ENCODE data around the gene KLF16.
A peak's percentile ranks its signal among the peaks of the same experiment; 100 is the strongest.

Gene KLF16

GRCh38 chr19:1830568-1830967 lies 32.8 kb downstream of the KLF16 start:
- TF ChIP-seq, protein P1, sequence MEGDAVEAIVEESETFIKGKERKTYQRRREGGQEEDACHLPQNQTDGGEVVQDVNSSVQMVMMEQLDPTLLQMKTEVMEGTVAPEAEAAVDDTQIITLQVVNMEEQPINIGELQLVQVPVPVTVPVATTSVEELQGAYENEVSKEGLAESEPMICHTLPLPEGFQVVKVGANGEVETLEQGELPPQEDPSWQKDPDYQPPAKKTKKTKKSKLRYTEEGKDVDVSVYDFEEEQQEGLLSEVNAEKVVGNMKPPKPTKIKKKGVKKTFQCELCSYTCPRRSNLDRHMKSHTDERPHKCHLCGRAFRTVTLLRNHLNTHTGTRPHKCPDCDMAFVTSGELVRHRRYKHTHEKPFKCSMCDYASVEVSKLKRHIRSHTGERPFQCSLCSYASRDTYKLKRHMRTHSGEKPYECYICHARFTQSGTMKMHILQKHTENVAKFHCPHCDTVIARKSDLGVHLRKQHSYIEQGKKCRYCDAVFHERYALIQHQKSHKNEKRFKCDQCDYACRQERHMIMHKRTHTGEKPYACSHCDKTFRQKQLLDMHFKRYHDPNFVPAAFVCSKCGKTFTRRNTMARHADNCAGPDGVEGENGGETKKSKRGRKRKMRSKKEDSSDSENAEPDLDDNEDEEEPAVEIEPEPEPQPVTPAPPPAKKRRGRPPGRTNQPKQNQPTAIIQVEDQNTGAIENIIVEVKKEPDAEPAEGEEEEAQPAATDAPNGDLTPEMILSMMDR (conservative IDR thresholded peaks at IDR 0.05) = no peak
- peak overlapping the region; percentile 73 for H3K27ac ChIP-seq

DNA sequence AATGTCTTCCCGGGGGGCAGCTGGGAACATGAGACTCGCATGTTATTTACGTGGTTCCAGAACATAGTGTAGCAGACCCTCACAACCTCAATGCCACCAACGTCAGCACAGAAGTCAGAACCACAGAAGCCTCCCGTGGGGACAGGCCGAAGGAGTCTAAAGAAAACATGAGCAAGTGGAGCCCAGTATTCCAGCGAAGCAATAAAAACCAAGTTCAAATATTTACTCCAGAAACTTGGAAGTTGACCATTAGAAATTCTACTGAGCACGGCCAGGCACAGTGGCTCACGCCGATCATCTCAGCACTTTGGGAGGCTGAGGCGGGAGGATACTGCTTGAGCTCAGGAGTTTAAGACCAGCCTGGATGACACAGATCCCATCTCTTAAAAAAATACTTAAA lies 33.4 kb downstream of the KLF16 start:
- peak overlapping the region; percentile 73 for H3K27ac ChIP-seq
- TF ChIP-seq, protein P1 (conservative IDR thresholded peaks at IDR 0.05) = no peak

- peak overlapping the region; percentile 73 for H3K27ac ChIP-seq
- TF ChIP-seq, protein P1 (conservative IDR thresholded peaks at IDR 0.05) = no peak
Measured at GRCh38 chr19:1828279-1829238, 34.8 kb downstream of the KLF16 start.

DNA sequence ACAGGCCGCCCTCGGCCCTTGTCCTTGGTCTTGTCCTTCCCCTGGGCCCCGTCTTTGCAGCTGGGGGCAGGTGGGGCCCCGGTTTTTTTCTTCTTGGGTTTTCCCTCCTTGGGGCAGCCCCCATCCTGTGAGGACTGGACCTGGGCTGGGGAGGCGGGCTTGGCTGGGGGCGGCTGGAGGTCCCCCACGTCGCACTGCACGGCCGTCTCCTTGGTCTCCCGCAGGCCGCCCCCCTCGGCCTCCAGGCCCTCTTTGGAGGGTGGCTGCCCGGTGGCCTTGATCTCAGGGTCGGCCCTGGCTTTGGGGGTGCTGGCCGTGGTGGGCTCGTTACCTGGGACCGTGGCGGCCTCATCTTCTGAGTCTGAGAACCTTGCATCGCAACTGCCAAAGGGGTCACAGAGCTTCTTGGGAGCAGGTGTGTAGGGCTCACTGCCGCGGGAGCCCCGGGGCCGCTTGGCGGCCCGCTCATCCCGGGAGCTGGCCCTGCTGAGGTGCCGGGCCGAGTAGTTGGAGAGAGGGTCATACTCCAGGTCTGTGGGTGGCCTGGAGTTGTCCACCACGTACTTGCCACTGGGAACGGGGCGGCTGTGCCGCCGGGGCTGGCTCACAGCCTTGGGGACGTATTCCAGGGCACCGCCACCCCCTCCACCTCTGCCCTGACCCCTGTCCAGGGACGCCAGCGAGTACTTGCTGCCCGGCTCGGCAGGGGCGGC lies 35.7 kb downstream of the KLF16 start:
- TF ChIP-seq, protein P1 (conservative IDR thresholded peaks at IDR 0.05) = no peak
- peak overlapping the region; percentile 73; the same call in 1 of the 2 replicates for H3K27ac ChIP-seq

DNA sequence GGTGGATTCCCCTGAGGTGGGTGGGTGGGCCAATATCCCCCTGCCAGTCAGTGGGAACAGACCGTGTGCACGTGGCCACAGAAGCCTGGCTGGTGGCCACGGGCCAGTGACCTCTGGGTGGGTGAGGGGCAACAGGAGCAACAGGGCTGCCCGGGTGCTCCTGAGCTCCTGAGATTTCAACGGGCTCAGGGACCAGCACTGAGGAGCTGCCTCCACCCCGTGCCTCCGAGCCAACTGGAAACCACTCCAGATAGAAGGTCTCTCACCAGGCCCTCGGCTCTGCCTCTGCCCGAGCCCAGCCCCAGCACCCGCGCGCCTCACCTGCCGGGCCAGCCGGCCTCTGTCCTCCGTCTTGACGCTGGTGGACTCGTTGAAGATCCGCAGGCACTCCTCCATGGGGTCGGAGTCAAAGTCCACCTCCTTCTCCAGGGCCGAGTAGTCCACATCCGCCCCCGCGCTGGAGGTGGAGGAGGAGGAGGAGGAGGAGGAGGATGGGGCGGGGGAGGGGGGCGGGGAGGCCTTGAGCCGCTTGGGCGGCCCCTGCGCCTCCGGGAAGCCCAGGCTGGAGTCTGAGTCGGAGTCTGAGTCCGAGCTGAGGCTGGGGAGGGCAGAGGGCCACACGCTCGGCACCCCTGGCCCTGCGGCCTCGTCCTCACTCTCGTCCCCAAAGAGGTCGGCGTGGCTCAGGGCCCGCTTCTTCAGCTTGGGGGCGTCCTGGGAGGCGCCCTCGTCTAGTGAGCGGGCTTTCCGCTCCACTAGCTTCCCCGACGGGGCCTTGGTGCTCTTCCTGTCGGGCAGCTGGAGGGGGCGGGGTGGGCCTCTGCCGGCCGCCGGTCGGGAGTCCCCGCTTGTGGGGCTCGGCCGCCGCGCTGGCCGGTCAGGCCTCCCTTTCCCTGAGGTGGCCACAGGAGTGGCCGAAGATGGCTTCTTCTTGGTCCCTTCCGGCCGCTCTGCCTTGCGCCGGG lies 36.5 kb downstream of the KLF16 start:
- no peak overlapping the region for H3K27ac ChIP-seq
- TF ChIP-seq, protein P1 (conservative IDR thresholded peaks at IDR 0.05) = no peak

DNA sequence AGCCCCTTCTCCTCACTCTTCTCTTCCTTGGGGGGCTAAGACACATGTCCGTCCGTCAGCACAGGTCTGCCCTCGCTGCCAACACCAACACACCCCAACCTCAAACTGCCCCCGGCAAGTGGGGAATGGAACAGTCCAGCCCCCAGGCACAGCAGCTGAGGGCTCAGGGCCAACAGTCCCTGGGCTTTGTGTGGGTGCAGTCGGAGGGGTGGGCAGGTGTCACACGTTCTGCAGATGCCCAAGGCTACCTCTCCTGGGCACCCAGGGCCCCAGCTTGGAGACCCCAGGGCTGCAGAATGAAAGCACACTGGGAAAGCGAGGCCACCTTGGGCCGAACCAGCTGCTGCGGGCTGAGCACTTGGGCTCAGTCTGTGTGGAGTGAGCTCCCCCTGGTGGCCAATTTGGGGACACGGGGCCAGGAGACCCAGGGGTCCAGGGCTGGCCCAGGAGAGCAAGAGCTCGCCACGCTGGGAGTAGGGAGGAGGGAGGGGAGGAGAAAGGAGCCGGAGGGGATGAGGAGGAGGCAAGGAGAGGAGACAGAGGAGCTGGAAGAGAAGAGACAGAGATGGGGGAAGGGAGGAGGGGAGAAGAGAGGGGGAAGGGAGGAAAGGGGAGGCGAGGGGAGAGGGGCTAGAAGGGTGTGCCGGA lies 37.3 kb downstream of the KLF16 start:
- TF ChIP-seq, protein P1 (conservative IDR thresholded peaks at IDR 0.05) = peak; percentile 92
- H3K27ac ChIP-seq = peak overlapping the region; percentile 9; the same call in 1 of the 2 replicates

All from VCaP (cell line).